Uterus (tissue), 2 donors: ENCODE data around the gene SS18.

Source experiments
- CTCF ChIP-seq, 4 experiments: fragments of 200-600 bp in 2 of 4; fragments of 450-650 bp in 2 of 4; sonication (generic) in 2 of 4; IDR thresholded peaks; one replicate each; pipeline ENCODE4 v1.5.1; 2016 to 2019; ENCODE audit warnings: antibody characterized with exemption in 4 of 4, mild to moderate bottlenecking in 2 of 4, moderate library complexity in 1 of 4
- POLR2A ChIP-seq, 2 donors: fragments of 450-650 bp; IDR thresholded peaks; one replicate each; pipeline ENCODE4 v1.6.1; 2016; ENCODE audit warnings: antibody characterized with exemption in 2 of 2, mild to moderate bottlenecking in 1 of 2, moderate library complexity in 1 of 2

GRCh38 chr18:26103579-26103978 is 13.2 kb upstream of the SS18 start:
- TF ChIP-seq CTCF (IDR thresholded peaks at IDR 0.05) (no peak), POLR2A (IDR thresholded peaks at IDR 0.05) (no peak)
